Calu3 (cell line): Measurements from ENCODE around the gene LRRN4. TPM values are rescaled to one million over a fixed set of nuclear protein-coding genes. Genes with fewer than 3 reads are reported as not detected.

ENCODE experiments used
- BruUV-seq: library from RNA; stranded (reverse); fragments of 400-500 nt; replicated peaks from 2 replicates; lab custom pipeline; 2021; lab: Mats Ljungman, UMichigan
- CTCF ChIA-PET: fragments of 300-600 bp; sonication (Branson Sonifier 250); formaldehyde crosslinking; loops from one replicate; lab custom pipeline; 2022; ENCODE audit warnings: antibody characterized with exemption; lab: Charles Lee
- DNase-seq: peaks from one replicate; pipeline ENCODE4 v3.0.0; 2022
- H3K27ac Mint-ChIP-seq: one replicate; pipeline ENCODE4 v1.8.0; 2022; ENCODE audit warnings: mixed read lengths; ENCODE audit not compliant: unreplicated experiment
- H3K27me3 Mint-ChIP-seq: one replicate; pipeline ENCODE4 v1.8.0; 2022; ENCODE audit warnings: mixed read lengths; ENCODE audit not compliant: unreplicated experiment
- H3K36me3 Mint-ChIP-seq: one replicate; pipeline ENCODE4 v1.8.0; 2022; ENCODE audit warnings: mild to moderate bottlenecking, moderate library complexity, mixed read lengths; ENCODE audit not compliant: insufficient read depth, unreplicated experiment
- H3K4me1 Mint-ChIP-seq: one replicate; pipeline ENCODE4 v1.8.0; 2022; ENCODE audit warnings: mild to moderate bottlenecking, low read depth, mixed read lengths; ENCODE audit not compliant: unreplicated experiment
- H3K4me3 Mint-ChIP-seq: one replicate; pipeline ENCODE4 v1.8.0; 2022; ENCODE audit warnings: mild to moderate bottlenecking, low read depth, moderate library complexity, mixed read lengths; ENCODE audit not compliant: unreplicated experiment
- H3K9me3 Mint-ChIP-seq: one replicate; pipeline ENCODE4 v1.8.0; 2022; ENCODE audit warnings: low read depth, mixed read lengths; ENCODE audit not compliant: unreplicated experiment
- CTCF ChIP-seq: fragments of 200-600 bp; IDR thresholded peaks from one replicate; pipeline ENCODE4 v1.8.0; 2022; ENCODE audit warnings: antibody characterized with exemption; ENCODE audit not compliant: unreplicated experiment
- intact Hi-C: fragments of 100-400 bp; cut with micrococcal nuclease; formaldehyde crosslinking; loops from one replicate; pipeline ENCODE4 v1.10.0; 2022; ENCODE audit not compliant: unreplicated experiment
- total RNA-seq: library from RNA; stranded (reverse); gene quantifications from 2 replicates; pipeline ENCODE4 v1.2.3, GENCODE V29; 2022

Gene LRRN4
- total RNA-seq, 1 experiment from 2014 or later: 2.6 TPM

- Mint-ChIP-seq H3K27me3 (no peaks in the 10 kb centered on the region), H3K27ac (no peak overlapping the region), H3K36me3 (peaks cover 5% of the 10 kb centered on the region), H3K4me3 (no peak overlapping the region), H3K4me1 (peaks cover 6% of the 10 kb centered on the region), H3K9me3 (no peaks in the 10 kb centered on the region)
- no TSS peak for BruUV-seq
- no peak for DNase-seq
- intact Hi-C loops: no loop called here
- CTCF ChIA-PET: interaction anchor here (1.0 to 1.3 kb wide), 2 partner anchors 10 to 11 kb away, joined by 3 read pairs; no protein-coding TSS in a partner anchor
- no peak for TF ChIP-seq CTCF
These were observed 62.0 kb downstream of the LRRN4 start for GRCh38 chr20:5991623-5992441.

- CTCF ChIA-PET: interaction anchor here (0.6 kb wide), 1 partner anchor 32 kb away, joined by 3 read pairs; no protein-coding TSS in a partner anchor
- H3K27ac Mint-ChIP-seq: no peak overlapping the region
These were observed 62.9 kb downstream of the LRRN4 start for GRCh38 chr20:5990946-5991345.

More at GRCh38 chr20:5990946-5991345, 62.9 kb downstream of the LRRN4 start:
- intact Hi-C loops: no loop called here
- H3K9me3 Mint-ChIP-seq: no peaks in the 10 kb centered on the region
- H3K4me3 Mint-ChIP-seq: no peak overlapping the region
- no peak for TF ChIP-seq CTCF
- H3K36me3 Mint-ChIP-seq: peaks cover 5% of the 10 kb centered on the region
- H3K4me1 Mint-ChIP-seq: peaks cover 6% of the 10 kb centered on the region
- no peak for DNase-seq
- no peaks in the 10 kb centered on the region for H3K27me3 Mint-ChIP-seq
- BruUV-seq: no TSS peak

Other genes starting within 250 kb of the LRRN4 start
- gene CHGB, start 142.6 kb downstream of the LRRN4 start, total RNA-seq: 0.15 TPM in 1 of 2 replicates, not detected in the other
- gene TRMT6, start 103.5 kb downstream of the LRRN4 start, total RNA-seq: 14.2 and 15.5 TPM in 2 replicates
- 18.4 and 20.6 TPM in 2 replicates for gene MCM8, start 103.4 kb downstream of the LRRN4 start, total RNA-seq
- gene CRLS1, start 47.9 kb downstream of the LRRN4 start, total RNA-seq: 21.6 and 25.4 TPM in 2 replicates
- gene FERMT1, start 69.0 kb upstream of the LRRN4 start, total RNA-seq: 18.5 and 23.5 TPM in 2 replicates